GM19043 (cell line): ENCODE results near the gene FCMR.
A peak's percentile ranks its signal among the peaks of the same experiment; 100 is the strongest.
"Not testable (repeated sequence)": the region's sequence is repeated elsewhere in the genome, so short reads cannot be mapped to it uniquely, and the experiment has no call there.

Experiments
- ATAC-seq: cut with Tn5 transposase; IDR thresholded peaks from one replicate; pipeline ENCODE4 v1.9.1; 2021; ENCODE audit warnings: low read depth; ENCODE audit not compliant: unreplicated experiment

The FCMR gene

GRCh38 chr1:206924592-206925105 is 2.9 kb upstream of the FCMR start:
- peak; percentile 18 for ATAC-seq

- ATAC-seq = not testable (repeated sequence)
These were observed 2.3 kb upstream of the FCMR start for GRCh38 chr1:206923961-206924557.

GRCh38 chr1:206923009-206923960 is 1.5 kb upstream of the FCMR start:
- peak; percentile 54 for ATAC-seq

GRCh38 chr1:206922524-206922923 is 783 bp upstream of the FCMR start:
- no peak for ATAC-seq

- ATAC-seq = no peak
These were observed 3.7 kb downstream of the FCMR start for GRCh38 chr1:206918076-206918475.

GRCh38 chr1:206916000-206916709 is 5.6 kb downstream of the FCMR start:
- no peak for ATAC-seq

GRCh38 chr1:206915030-206915735 is 6.6 kb downstream of the FCMR start:
- ATAC-seq = no peak

GRCh38 chr1:206913766-206914537 is 7.8 kb downstream of the FCMR start:
- no peak for ATAC-seq

- ATAC-seq = no peak
These were observed 9.2 kb downstream of the FCMR start for GRCh38 chr1:206912445-206913095.

- ATAC-seq = no peak
These were observed 10.6 kb downstream of the FCMR start for GRCh38 chr1:206911064-206911663.

GRCh38 chr1:206909883-206910318 is 11.8 kb downstream of the FCMR start:
- no peak for ATAC-seq

- no peak for ATAC-seq
These were observed 12.4 kb downstream of the FCMR start for GRCh38 chr1:206909161-206909882.

- ATAC-seq = no peak
These were observed 13.7 kb downstream of the FCMR start for GRCh38 chr1:206908038-206908437.

GRCh38 chr1:206907304-206907991 is 14.3 kb downstream of the FCMR start:
- no peak for ATAC-seq

- no peak for ATAC-seq
These were observed 16.2 kb downstream of the FCMR start for GRCh38 chr1:206905295-206906164.

GRCh38 chr1:206904423-206905142 is 17.2 kb downstream of the FCMR start:
- no peak for ATAC-seq
